IPS-18c (cell line): ENCODE results near the gene ZDHHC14.
"Not testable (repeated sequence)": the region's sequence is repeated elsewhere in the genome, so short reads cannot be mapped to it uniquely, and the experiment has no call there.

ENCODE experiments used
- H3K4me3 ChIP-seq: 2 replicates; pipeline ENCODE4 v1.7.0; 2013; ENCODE audit warnings: low read depth, mild to moderate bottlenecking, low read length, moderate library complexity; ENCODE audit not compliant: insufficient read depth
- H3K9me3 ChIP-seq: one replicate; pipeline ENCODE4 v1.6.1; 2013; ENCODE audit warnings: mild to moderate bottlenecking, low read length, moderate library complexity; ENCODE audit not compliant: control insufficient read depth, insufficient read depth

ZDHHC14 gene

DNA sequence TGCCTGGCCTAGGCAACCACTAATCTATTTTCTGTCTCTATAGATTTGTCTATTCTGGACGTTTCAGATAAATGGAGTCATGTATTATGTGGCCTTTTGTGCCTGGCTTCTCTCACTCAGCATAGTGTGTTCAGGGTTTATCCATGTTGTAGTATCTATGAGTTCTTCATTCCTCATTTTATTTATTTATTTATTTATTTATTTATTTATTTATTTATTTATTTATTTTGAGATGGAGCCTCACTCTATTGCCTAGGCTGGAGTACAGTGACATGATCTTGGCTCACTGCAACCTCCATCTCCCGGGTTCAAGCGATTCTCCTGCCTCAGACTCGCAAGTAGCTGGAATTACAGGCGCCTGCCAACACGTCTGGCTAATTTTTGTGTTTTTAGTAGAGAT lies 86.3 kb downstream of the ZDHHC14 start:
- not testable (repeated sequence) for H3K9me3 ChIP-seq, H3K4me3 ChIP-seq

DNA sequence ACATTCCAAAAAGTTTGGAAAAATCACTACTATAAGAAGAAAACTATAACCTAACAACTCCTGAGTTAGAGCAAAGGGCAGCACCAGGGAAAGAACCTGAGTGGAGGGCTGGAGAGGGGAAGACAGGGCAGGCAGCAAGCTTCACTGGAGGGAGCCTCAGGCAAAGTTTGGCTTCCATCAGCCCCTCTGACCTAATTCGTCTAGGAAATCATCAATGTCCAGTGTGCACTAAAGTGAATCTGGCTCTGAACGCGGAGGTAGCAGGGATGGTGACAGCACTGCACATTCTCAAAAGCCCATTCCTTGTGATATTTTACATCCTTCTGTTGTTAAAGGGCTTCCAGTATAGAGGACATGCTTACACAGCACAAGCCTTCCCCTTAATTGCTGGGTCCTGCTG lies 87.1 kb downstream of the ZDHHC14 start:
- H3K9me3 ChIP-seq: no peaks in the 10 kb centered on the region
- H3K4me3 ChIP-seq: no peak overlapping the region

- Histone ChIP-seq H3K4me3 (no peak overlapping the region), H3K9me3 (no peaks in the 10 kb centered on the region)
These were observed 87.6 kb downstream of the ZDHHC14 start for GRCh38 chr6:157468574-157468973.

- no peaks in the 10 kb centered on the region for H3K9me3 ChIP-seq
- no peak overlapping the region for H3K4me3 ChIP-seq
These were observed 88.4 kb downstream of the ZDHHC14 start for GRCh38 chr6:157469378-157469777.

GRCh38 chr6:157471077-157471686 lies 90.2 kb downstream of the ZDHHC14 start:
- H3K4me3 ChIP-seq: no peak overlapping the region
- H3K9me3 ChIP-seq: no peaks in the 10 kb centered on the region

GRCh38 chr6:157471895-157472686 lies 91.1 kb downstream of the ZDHHC14 start:
- no peaks in the 10 kb centered on the region for H3K9me3 ChIP-seq
- no peak overlapping the region for H3K4me3 ChIP-seq

GRCh38 chr6:157476797-157477196 lies 95.8 kb downstream of the ZDHHC14 start:
- no peaks in the 10 kb centered on the region for H3K9me3 ChIP-seq
- no peak overlapping the region for H3K4me3 ChIP-seq

GRCh38 chr6:157478926-157479325 lies 97.9 kb downstream of the ZDHHC14 start:
- Histone ChIP-seq H3K4me3 (no peak overlapping the region), H3K9me3 (no peaks in the 10 kb centered on the region)

DNA sequence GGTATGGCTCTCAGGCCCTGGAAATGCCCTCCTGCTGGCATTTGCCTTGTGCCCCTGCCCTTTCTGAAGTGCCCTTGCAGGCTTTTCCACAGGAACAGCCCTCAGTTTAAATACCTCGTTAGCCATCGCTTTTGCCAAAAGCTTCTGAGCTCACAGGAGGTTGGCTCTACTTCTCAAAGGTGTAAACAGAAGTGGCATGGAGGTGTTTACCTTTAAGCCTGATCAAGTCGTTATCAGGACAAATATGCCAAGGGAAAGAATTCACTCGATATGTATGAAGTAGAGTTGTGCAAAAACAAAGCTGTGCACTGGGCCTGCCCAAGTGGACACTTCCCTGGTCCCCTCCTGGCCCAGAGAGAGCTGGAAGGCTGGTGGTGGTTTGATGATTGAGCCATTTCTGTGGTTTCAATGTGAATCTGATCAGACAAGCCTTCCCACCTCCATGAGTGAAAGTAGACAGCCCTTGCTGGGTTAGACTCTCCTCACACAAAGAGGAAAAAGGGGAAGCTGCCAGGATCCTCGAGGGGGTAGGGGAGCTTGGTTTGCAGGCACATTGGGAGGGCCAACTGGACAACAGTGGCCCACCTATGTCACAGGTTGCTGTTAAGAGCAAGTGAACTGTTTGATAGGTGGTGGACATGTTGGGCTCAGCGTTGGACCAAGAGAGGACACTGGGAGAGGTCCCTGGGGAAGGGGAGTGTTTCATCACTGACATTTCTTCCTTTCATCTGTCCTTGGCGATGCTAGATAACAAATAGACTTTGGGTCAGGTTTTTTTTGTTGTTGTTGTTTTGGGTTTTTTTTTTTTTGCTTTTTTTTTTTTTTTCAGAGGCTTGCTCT lies 98.7 kb downstream of the ZDHHC14 start:
- H3K9me3 ChIP-seq: no peaks in the 10 kb centered on the region
- H3K4me3 ChIP-seq: no peak overlapping the region

DNA sequence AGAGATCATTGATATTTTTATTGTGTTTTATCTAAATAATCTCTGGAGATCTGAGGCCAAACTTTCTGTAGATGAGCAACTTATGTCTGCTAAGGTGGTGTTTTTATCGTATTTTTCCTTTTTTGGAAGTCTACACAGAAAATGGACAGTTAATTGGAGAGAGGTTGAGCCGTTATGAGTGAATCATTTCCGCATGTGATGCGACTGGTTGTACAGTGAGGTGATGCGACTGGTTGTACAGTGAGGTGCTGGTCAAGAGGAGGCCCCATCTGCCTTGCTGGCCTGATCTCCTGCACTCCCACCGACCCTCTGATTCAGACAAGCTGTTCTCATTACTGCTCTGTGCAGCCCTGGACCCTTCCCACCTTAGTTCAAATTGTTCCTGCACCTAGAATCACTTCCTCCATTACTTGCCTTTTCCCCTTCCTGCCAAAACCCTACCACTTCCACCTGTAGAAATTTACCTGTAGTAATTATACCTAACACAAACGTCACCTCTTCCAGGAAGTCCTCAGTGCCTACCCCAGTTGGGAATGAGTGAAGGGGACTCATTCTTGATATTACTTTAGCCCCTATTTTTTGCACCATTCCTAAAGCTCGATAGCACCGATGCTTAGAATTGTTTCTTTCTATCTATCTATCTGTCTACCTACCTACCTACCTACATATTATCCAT lies 100.3 kb downstream of the ZDHHC14 start:
- Histone ChIP-seq H3K4me3 (no peak overlapping the region), H3K9me3 (no peaks in the 10 kb centered on the region)

DNA sequence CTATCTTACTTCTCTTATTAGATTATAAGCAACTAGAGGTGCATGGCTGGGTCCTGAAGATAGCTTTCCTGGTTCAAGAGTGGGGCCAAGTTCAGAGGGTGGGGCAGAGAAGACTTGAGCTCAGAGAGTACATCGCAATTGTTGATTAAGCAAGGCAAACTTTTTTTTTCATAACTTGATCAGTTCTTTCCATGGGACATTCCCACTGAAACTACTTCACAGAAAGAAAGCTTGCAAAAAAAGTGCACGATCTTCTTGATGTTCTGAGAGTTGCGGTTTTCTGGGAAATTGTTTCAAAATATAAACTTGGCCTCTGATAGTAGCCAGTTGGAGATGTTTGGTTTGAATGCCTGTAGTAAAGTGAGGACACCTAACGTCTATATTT lies 100.9 kb downstream of the ZDHHC14 start:
- H3K9me3 ChIP-seq: no peaks in the 10 kb centered on the region
- no peak overlapping the region for H3K4me3 ChIP-seq

GRCh38 chr6:157483770-157484169 lies 102.8 kb downstream of the ZDHHC14 start:
- H3K9me3 ChIP-seq: peaks cover 2% of the 10 kb centered on the region
- H3K4me3 ChIP-seq: no peak overlapping the region

DNA sequence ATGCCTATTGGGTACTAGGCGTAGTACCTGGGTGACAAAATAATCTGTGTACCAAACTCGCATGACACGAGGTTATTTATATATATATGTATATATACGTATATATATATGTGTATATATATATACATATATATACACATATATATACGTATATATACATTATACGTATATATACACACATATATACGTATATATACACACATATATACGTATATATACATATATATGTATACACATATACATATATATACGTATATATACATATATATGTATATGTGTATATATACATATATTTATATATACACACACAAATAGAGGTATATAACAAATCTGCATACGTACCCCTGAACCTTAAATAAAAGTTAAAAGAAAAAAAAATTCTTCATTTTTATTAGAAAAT lies 103.2 kb downstream of the ZDHHC14 start:
- peaks cover 2% of the 10 kb centered on the region for H3K9me3 ChIP-seq
- no peak overlapping the region for H3K4me3 ChIP-seq

- no peak overlapping the region for H3K4me3 ChIP-seq
These were observed 105.6 kb downstream of the ZDHHC14 start for GRCh38 chr6:157486572-157486971.

GRCh38 chr6:157487110-157487773 lies 106.3 kb downstream of the ZDHHC14 start:
- Histone ChIP-seq H3K4me3 (no peak overlapping the region), H3K9me3 (peaks cover 2% of the 10 kb centered on the region)

More at GRCh38 chr6:157486572-157486971, 105.6 kb downstream of the ZDHHC14 start:
- peaks cover 2% of the 10 kb centered on the region for H3K9me3 ChIP-seq

DNA sequence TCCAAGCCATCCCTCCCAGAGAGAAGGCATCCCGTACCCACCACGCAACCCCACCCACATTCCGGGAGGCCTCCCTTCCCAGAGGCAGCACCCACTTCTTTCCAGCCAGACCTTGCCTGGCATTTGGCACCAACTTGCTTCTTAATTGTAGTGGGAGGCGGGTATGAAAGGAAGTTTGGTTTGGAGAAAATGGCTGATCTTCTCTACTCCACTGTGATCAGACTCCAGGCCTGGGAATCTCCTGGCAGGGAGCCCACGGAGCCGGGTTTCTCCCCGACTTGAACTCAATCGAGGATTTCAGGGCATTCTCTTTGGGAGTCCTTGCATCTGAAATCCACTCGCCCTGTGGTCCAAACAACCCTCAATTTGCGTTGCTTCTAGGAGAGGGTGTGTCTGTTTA lies 107.1 kb downstream of the ZDHHC14 start:
- no peak overlapping the region for H3K4me3 ChIP-seq

GRCh38 chr6:157488716-157489118 lies 107.7 kb downstream of the ZDHHC14 start:
- H3K4me3 ChIP-seq: no peak overlapping the region
- H3K9me3 ChIP-seq: peaks cover 2% of the 10 kb centered on the region

More for the DNA sequence above, 107.1 kb downstream of the ZDHHC14 start:
- peaks cover 2% of the 10 kb centered on the region for H3K9me3 ChIP-seq
